DLD1 (cell line): ENCODE data around the gene ANKRD31.

Experiments used
- in situ Hi-C: cut with HindIII; loops from 2 replicates; pipeline ENCODE4 v1.10.0; 2017; ENCODE audit warnings: low sequenced_read_pairs

Gene ANKRD31

GRCh38 chr5:75045071-75045470 is 191.6 kb downstream of the ANKRD31 start:
- in situ Hi-C loops, result no loop called here

GRCh38 chr5:75044406-75044805 is 192.3 kb downstream of the ANKRD31 start:
- in situ Hi-C loops, result no loop called here

GRCh38 chr5:75043633-75044264 is 192.9 kb downstream of the ANKRD31 start:
- in situ Hi-C loops, result no loop called here

- in situ Hi-C loops, result no loop called here
These were observed 194.2 kb downstream of the ANKRD31 start for GRCh38 chr5:75042522-75042921.

GRCh38 chr5:75040973-75041372 is 195.7 kb downstream of the ANKRD31 start:
- in situ Hi-C loops, result no loop called here

- in situ Hi-C loops, result no loop called here
These were observed 199.6 kb downstream of the ANKRD31 start for GRCh38 chr5:75037106-75037505.

GRCh38 chr5:75034137-75034739 is 202.4 kb downstream of the ANKRD31 start:
- in situ Hi-C loops, result no loop called here

- in situ Hi-C loops, result no loop called here
These were observed 205.3 kb downstream of the ANKRD31 start for GRCh38 chr5:75031366-75031765.

- in situ Hi-C loops, result no loop called here
These were observed 208.6 kb downstream of the ANKRD31 start for GRCh38 chr5:75028090-75028489.

GRCh38 chr5:75023368-75024159 is 213.1 kb downstream of the ANKRD31 start:
- in situ Hi-C loops, result no loop called here

GRCh38 chr5:75021800-75022199 is 214.9 kb downstream of the ANKRD31 start:
- in situ Hi-C loops, result no loop called here

- in situ Hi-C loops, result no loop called here
These were observed 215.5 kb downstream of the ANKRD31 start for GRCh38 chr5:75021219-75021618.

- in situ Hi-C loops, result no loop called here
These were observed 216.5 kb downstream of the ANKRD31 start for GRCh38 chr5:75020016-75020656.

- in situ Hi-C loops, result no loop called here
These were observed 217.7 kb downstream of the ANKRD31 start for GRCh38 chr5:75018805-75019587.
